ENCODE data around the gene BICRA.

BICRA gene

GRCh38 chr19:47750752-47751151, 141.8 kb downstream of the BICRA start:
- H3K4me3 ChIP-seq (replicated peaks; ENCODE audit: low read depth, low read length): no peak overlapping the region

GRCh38 chr19:47752440-47753211, 143.7 kb downstream of the BICRA start:
- DNase-seq (ENCODE audit: low read depth): no peak
- no peak overlapping the region for H3K4me3 ChIP-seq (replicated peaks; ENCODE audit: low read depth, low read length)

More at GRCh38 chr19:47750752-47751151, 141.8 kb downstream of the BICRA start:
- no peak for DNase-seq (ENCODE audit: low read depth)
- TF ChIP-seq CTCF (IDR thresholded peaks at IDR 0.05; ENCODE audit: low read length, missing control alignments): no peak

More at GRCh38 chr19:47752440-47753211, 143.7 kb downstream of the BICRA start:
- no peak for TF ChIP-seq CTCF (IDR thresholded peaks at IDR 0.05; ENCODE audit: low read length, missing control alignments)
